SK-N-MC (cell line): ENCODE results near the gene ZMYND8.

ENCODE experiments used
- EZH2 ChIP-seq: fragments of 200-600 bp; sonication (generic); IDR thresholded peaks from one replicate; pipeline ENCODE4 v1.6.1; 2017; ENCODE audit warnings: antibody characterized with exemption
- FOXP2 ChIP-seq: optimal IDR thresholded peaks from 2 replicates; pipeline ENCODE3; 2011; ENCODE audit warnings: mild to moderate bottlenecking, moderate library complexity; ENCODE audit not compliant: insufficient read depth; ENCODE audit errors: extremely low read length, control extremely low read depth
- POLR2AphosphoS5 ChIP-seq: IDR thresholded peaks from 2 replicates; pipeline ENCODE4 v1.6.1; 2012; ENCODE audit warnings: mild to moderate bottlenecking, low read depth, low read length, borderline replicate concordance

GRCh38 chr20:47405775-47406325 lies 49.4 kb upstream of the ZMYND8 start:
- TF ChIP-seq POLR2AphosphoS5, result no peak
- TF ChIP-seq EZH2, result no peak
- no peak for TF ChIP-seq FOXP2
